ENCODE data around the gene CCDC88A. TPM values are rescaled to one million over a fixed set of nuclear protein-coding genes. Genes with fewer than 3 reads are reported as not detected.
"Not testable (repeated sequence)": the region's sequence is repeated elsewhere in the genome, so short reads cannot be mapped to it uniquely, and the experiment has no call there.

The CCDC88A gene
- total RNA-seq, 1 donor from 2014 or later, result 99.4 TPM

- DNase-seq (ENCODE audit: low read depth), result no peak
These were observed 108.2 kb downstream of the CCDC88A start for GRCh38 chr2:55311444-55311870.

- peak; percentile 17 for DNase-seq (ENCODE audit: low read depth)
These were observed 110.2 kb downstream of the CCDC88A start for GRCh38 chr2:55309446-55309845.

GRCh38 chr2:55302241-55302640, 117.4 kb downstream of the CCDC88A start:
- DNase-seq (ENCODE audit: low read depth), result no peak

GRCh38 chr2:55301277-55301676, 118.4 kb downstream of the CCDC88A start:
- no peak for DNase-seq (ENCODE audit: low read depth)

GRCh38 chr2:55296393-55296792, 123.3 kb downstream of the CCDC88A start:
- DNase-seq (ENCODE audit: low read depth), result peak; percentile 98

GRCh38 chr2:55283083-55283482, 136.6 kb downstream of the CCDC88A start:
- DNase-seq (ENCODE audit: low read depth), result no peak

GRCh38 chr2:55282110-55282917, 137.3 kb downstream of the CCDC88A start:
- DNase-seq (ENCODE audit: low read depth), result peak; percentile 84

GRCh38 chr2:55280851-55281546, 138.7 kb downstream of the CCDC88A start:
- not testable (repeated sequence) for DNase-seq (ENCODE audit: low read depth)

GRCh38 chr2:55279859-55280424, 139.7 kb downstream of the CCDC88A start:
- DNase-seq (ENCODE audit: low read depth), result not testable (repeated sequence)

- DNase-seq (ENCODE audit: low read depth), result not testable (repeated sequence)
These were observed 140.3 kb downstream of the CCDC88A start for GRCh38 chr2:55279214-55279835.

GRCh38 chr2:55277310-55277709, 142.3 kb downstream of the CCDC88A start:
- no peak for DNase-seq (ENCODE audit: low read depth)

- DNase-seq (ENCODE audit: low read depth), result not testable (repeated sequence)
These were observed 145.3 kb downstream of the CCDC88A start for GRCh38 chr2:55274346-55274745.

GRCh38 chr2:55269645-55269990, 150.0 kb downstream of the CCDC88A start:
- DNase-seq (ENCODE audit: low read depth), result peak; percentile 35

- DNase-seq (ENCODE audit: low read depth), result peak; percentile 96
These were observed 150.6 kb downstream of the CCDC88A start, which contains the start of gene MTIF2 for GRCh38 chr2:55268907-55269644. MTIF2 (minus strand) TSS chr2:55269231; CDS start chr2:55263858, 5,373 bp downstream.

- peak; percentile 10 for DNase-seq (ENCODE audit: low read depth)
These were observed 151.3 kb downstream of the CCDC88A start for GRCh38 chr2:55268288-55268906.

- not testable (repeated sequence) for DNase-seq (ENCODE audit: low read depth)
These were observed 160.1 kb downstream of the CCDC88A start for GRCh38 chr2:55259586-55259985.

- DNase-seq (ENCODE audit: low read depth), result no peak
These were observed 166.8 kb downstream of the CCDC88A start for GRCh38 chr2:55252832-55253231.

- DNase-seq (ENCODE audit: low read depth), result no peak
These were observed 172.6 kb downstream of the CCDC88A start for GRCh38 chr2:55247025-55247424.

GRCh38 chr2:55245411-55245810, 174.2 kb downstream of the CCDC88A start:
- no peak for DNase-seq (ENCODE audit: low read depth)

- no peak for DNase-seq (ENCODE audit: low read depth)
These were observed 177.0 kb downstream of the CCDC88A start for GRCh38 chr2:55242617-55243016.

All from myocyte (in vitro differentiated cells).